Measurements from ENCODE around the gene ALPL. TPM values are rescaled to one million over a fixed set of nuclear protein-coding genes. Genes with fewer than 3 reads are reported as not detected.

ALPL gene
- total and polyA plus RNA-seq, 9 donors, result 1.2 to 4.7 (median 3.4) TPM

DNA sequence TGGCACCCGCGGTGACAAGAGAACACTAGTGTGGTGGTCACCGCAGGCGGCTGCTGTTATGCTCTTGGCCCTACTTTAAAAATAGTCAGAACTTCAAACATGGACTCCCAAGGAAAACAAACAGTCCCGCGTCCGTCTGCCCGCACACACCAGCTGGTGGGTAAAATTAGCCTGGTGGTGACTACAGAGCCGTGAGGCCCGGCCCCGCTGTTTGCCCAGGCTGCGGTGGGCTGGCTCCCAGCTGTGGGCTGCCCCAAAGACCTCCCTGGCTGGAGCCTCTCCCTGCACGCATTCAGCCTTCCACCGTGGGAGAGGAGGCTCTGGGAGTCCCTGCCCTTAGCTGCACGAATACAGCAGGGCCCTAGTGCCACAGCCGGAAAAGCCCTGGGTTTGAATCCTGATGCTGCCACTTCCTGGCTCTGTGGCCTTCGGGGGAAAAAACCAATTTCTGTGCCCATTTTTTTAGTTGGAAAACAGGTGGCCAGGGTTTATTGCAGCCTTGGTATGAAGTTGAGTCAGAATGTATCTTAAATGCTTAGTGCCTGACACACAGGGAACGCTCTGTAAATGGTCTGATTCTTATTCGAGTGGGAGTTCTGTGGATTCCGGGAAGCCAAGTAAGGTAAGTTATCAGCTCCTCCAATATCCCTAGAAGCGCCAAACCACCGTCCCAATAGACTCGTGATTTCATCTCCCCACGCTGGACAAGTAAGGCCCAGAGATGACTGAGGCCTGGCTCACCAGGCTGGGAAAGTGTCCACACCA, 58.2 kb downstream of the ALPL start:
- H3K36me3 ChIP-seq (ENCODE audit: control insufficient read depth, insufficient read depth, low read length), result no peaks in the 10 kb centered on the region
- H3K4me1 ChIP-seq (ENCODE audit: control insufficient read depth, insufficient read depth, low read length), result peaks cover 28% of the 10 kb centered on the region
- H3K27me3 ChIP-seq (ENCODE audit: control insufficient read depth, insufficient read depth, low read length), result no peaks in the 10 kb centered on the region
- no peak overlapping the region for H3K4me3 ChIP-seq (ENCODE audit: low read length)
- WGBS (ENCODE audit: insufficient coverage), result 60% methylated on average over 12 of the region's 24 CpGs
- peak; percentile 22 for DNase-seq
- peak overlapping the region; percentile 29 for H3K27ac ChIP-seq (ENCODE audit: low read length)
- no peaks in the 10 kb centered on the region for H3K9me3 ChIP-seq (replicated peaks; ENCODE audit: control insufficient read depth, low read depth, low read length)

DNA sequence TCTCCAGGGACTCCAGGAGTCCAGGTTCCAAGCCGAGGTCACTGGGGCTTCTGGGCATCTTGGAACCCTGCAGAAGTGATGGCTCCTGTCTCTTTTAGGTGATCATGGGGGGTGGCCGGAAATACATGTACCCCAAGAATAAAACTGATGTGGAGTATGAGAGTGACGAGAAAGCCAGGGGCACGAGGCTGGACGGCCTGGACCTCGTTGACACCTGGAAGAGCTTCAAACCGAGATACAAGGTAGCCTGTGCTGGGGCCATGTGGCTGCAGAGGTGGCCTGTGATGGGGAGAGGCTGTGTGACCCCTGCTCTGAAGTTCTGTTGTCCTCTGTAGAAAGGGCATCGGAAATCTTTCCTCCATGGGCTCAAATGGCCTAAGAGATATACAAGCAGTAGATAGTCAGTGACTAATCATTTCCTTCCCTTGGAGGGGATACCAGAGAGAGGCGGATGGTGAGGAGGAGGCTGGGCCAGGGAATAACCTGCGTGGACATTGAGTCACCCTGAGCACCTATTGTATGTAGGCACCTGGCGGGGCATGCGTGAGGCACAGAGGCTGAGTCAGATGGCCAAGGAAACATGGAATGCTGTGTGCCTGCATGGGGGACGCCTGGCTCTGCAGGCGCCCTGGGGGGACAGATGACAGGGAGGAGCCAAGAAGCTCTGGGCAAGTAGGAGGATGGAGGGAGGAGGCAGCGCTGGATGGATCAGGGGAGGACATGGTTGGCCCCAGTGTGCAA, 59.0 kb downstream of the ALPL start:
- WGBS (ENCODE audit: insufficient coverage), result 78% methylated on average over 13 of the region's 15 CpGs
- H3K27ac ChIP-seq (ENCODE audit: low read length), result no peak overlapping the region
- H3K4me1 ChIP-seq (ENCODE audit: control insufficient read depth, insufficient read depth, low read length), result peaks cover 28% of the 10 kb centered on the region
- H3K27me3 ChIP-seq (ENCODE audit: control insufficient read depth, insufficient read depth, low read length), result no peaks in the 10 kb centered on the region
- H3K36me3 ChIP-seq (ENCODE audit: control insufficient read depth, insufficient read depth, low read length), result no peaks in the 10 kb centered on the region
- no peak overlapping the region for H3K4me3 ChIP-seq (ENCODE audit: low read length)
- no peak for DNase-seq
- H3K9me3 ChIP-seq (replicated peaks; ENCODE audit: control insufficient read depth, low read depth, low read length), result no peaks in the 10 kb centered on the region

DNA sequence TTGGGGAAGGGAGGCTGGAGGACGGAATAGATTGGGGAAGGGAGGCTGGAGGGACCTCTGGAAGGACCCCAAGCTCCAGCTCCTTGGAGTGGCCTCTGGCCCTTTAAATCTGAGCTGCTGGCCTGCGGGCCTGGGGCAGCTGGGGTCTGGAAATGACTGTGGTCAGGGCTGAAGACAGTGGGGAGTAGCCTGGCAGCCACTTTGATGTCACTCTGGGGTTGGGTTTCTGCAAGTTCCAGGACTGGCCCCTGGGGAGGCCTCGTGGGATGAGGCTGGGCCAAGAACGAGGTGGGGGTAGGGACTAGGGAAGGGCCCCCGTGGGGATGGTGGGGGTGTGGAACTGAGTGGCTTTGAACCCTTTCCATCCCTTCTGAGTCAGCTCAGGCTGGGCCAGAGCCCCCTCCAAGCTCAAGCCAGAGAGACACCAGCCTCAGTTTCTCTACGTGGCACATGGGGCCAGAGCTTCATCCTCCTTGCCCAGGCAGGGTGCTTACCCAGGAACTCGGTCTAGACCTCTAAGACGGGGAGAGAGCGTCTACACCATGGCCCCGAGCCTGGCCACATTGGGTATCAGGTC, 59.7 kb downstream of the ALPL start:
- Histone ChIP-seq H3K27ac (ENCODE audit: low read length) (no peak overlapping the region), H3K4me3 (ENCODE audit: low read length) (no peak overlapping the region), H3K4me1 (ENCODE audit: control insufficient read depth, insufficient read depth, low read length) (peaks cover 29% of the 10 kb centered on the region), H3K27me3 (ENCODE audit: control insufficient read depth, insufficient read depth, low read length) (no peaks in the 10 kb centered on the region), H3K36me3 (ENCODE audit: control insufficient read depth, insufficient read depth, low read length) (no peaks in the 10 kb centered on the region), H3K9me3 (replicated peaks; ENCODE audit: control insufficient read depth, low read depth, low read length) (no peaks in the 10 kb centered on the region)
- 72% methylated on average over 8 of the region's 10 CpGs for WGBS (ENCODE audit: insufficient coverage)
- no peak for DNase-seq

DNA sequence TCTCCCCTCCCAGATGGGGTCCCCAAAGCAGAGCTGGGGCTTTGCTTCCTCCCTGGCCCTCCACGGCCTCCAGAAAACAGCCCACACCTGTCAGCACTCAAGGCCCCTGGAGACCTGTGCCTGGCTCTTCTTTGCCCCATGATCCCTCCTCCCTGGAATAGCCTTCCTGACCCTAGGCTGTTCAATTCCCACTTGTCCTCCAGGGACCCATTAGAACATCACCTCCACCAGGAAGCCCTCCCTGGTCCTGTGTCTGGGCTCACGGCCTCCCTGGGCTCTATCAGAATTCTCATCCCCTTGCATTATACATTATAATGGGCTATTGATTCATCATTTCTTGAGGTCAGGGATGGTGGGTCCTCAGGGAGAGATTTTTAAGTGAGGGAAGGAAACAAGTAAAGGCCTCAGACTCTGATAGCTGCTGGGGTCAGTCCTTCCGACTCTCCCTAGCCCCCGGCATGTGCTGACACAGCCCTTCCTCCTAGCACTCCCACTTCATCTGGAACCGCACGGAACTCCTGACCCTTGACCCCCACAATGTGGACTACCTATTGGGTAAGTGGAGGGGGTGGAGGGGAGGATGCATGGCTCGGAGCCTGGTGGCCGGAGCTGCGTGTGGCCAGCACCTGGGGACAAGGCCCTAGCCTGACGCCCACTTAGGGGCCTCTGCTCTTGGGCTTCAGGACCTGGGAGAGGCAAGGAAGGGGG, 60.8 kb downstream of the ALPL start:
- Histone ChIP-seq H3K4me3 (ENCODE audit: low read length) (no peak overlapping the region), H3K27ac (ENCODE audit: low read length) (no peak overlapping the region), H3K4me1 (ENCODE audit: control insufficient read depth, insufficient read depth, low read length) (peaks cover 39% of the 10 kb centered on the region), H3K9me3 (replicated peaks; ENCODE audit: control insufficient read depth, low read depth, low read length) (no peaks in the 10 kb centered on the region), H3K36me3 (ENCODE audit: control insufficient read depth, insufficient read depth, low read length) (no peaks in the 10 kb centered on the region), H3K27me3 (ENCODE audit: control insufficient read depth, insufficient read depth, low read length) (peaks cover 1% of the 10 kb centered on the region)
- no peak for DNase-seq
- WGBS (ENCODE audit: insufficient coverage), result 78% methylated on average over 2 of the region's 10 CpGs

DNA sequence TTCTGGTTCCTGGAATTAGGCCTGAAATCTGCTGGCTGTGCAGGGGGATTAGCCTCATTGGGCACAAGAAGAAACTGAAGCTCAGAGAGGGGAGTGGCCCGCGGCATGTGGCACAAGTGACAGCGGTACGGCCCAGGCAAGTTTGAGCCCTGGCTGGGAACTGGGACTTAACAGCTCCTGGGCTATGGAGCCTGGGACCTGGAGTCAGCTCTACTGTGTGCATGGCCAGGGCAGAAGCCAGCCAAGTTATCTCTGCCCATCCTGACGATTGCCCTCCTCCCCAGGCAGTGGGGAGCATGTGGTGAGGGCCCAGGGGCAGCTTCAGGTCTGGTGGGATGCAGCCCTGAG, 61.3 kb downstream of the ALPL start:
- 74% methylated on average over 5 of the region's 5 CpGs for WGBS (ENCODE audit: insufficient coverage)
- Histone ChIP-seq H3K4me3 (ENCODE audit: low read length) (no peak overlapping the region), H3K4me1 (ENCODE audit: control insufficient read depth, insufficient read depth, low read length) (peaks cover 38% of the 10 kb centered on the region), H3K36me3 (ENCODE audit: control insufficient read depth, insufficient read depth, low read length) (no peaks in the 10 kb centered on the region), H3K27ac (ENCODE audit: low read length) (no peak overlapping the region), H3K27me3 (ENCODE audit: control insufficient read depth, insufficient read depth, low read length) (peaks cover 3% of the 10 kb centered on the region), H3K9me3 (replicated peaks; ENCODE audit: control insufficient read depth, low read depth, low read length) (no peaks in the 10 kb centered on the region)
- DNase-seq, result no peak

DNA sequence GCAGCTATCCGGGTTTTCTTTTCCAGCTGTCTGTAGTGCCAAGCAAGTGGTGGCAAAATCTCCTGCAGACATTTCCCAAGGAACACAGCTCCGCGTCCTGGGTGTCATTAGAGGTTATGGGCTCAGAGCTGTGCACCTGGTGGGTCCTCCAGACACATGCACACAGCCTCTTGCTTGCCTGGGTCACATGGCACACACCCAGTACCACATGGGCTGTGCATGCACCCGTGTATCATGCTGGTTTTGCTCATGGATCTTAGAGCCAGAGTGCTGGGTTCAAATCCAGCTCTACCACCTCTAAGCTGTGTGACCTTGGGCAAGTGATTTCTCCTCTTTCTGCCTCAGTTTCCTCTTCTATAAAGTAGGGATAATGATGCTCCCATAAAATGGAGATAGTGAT, 61.7 kb downstream of the ALPL start:
- Histone ChIP-seq H3K4me3 (ENCODE audit: low read length) (no peak overlapping the region), H3K27ac (ENCODE audit: low read length) (no peak overlapping the region), H3K36me3 (ENCODE audit: control insufficient read depth, insufficient read depth, low read length) (no peaks in the 10 kb centered on the region), H3K4me1 (ENCODE audit: control insufficient read depth, insufficient read depth, low read length) (peaks cover 38% of the 10 kb centered on the region), H3K9me3 (replicated peaks; ENCODE audit: control insufficient read depth, low read depth, low read length) (no peaks in the 10 kb centered on the region), H3K27me3 (ENCODE audit: control insufficient read depth, insufficient read depth, low read length) (peaks cover 3% of the 10 kb centered on the region)
- WGBS (ENCODE audit: insufficient coverage), result 92% methylated on average over 4 of the region's 4 CpGs
- no peak for DNase-seq

DNA sequence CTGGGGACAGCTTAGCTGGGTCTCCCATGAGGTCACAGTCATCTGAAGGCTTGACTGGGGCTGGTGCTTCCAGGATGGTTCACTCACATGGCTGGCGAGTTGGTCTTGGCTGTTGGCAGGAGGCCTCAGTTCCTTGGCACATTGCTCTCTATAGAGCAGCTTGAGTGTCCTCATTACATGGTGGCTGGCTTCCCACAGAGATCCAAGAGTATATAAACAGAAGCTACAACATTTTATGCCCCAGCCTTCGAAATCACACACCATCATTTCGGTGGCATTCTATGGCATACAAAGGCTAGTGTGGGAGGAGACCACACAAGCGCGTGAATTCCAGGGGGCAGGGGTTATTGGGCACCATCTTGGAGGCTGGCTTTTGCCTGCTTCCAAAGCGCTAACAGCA, 63.0 kb downstream of the ALPL start:
- 85% methylated on average over 4 of the region's 6 CpGs for WGBS (ENCODE audit: insufficient coverage)
- H3K4me3 ChIP-seq (ENCODE audit: low read length), result no peak overlapping the region
- peaks cover 33% of the 10 kb centered on the region for H3K4me1 ChIP-seq (ENCODE audit: control insufficient read depth, insufficient read depth, low read length)
- H3K9me3 ChIP-seq (replicated peaks; ENCODE audit: control insufficient read depth, low read depth, low read length), result no peaks in the 10 kb centered on the region
- H3K27ac ChIP-seq (ENCODE audit: low read length), result no peak overlapping the region
- H3K36me3 ChIP-seq (ENCODE audit: control insufficient read depth, insufficient read depth, low read length), result no peaks in the 10 kb centered on the region
- peaks cover 3% of the 10 kb centered on the region for H3K27me3 ChIP-seq (ENCODE audit: control insufficient read depth, insufficient read depth, low read length)
- no peak for DNase-seq

DNA sequence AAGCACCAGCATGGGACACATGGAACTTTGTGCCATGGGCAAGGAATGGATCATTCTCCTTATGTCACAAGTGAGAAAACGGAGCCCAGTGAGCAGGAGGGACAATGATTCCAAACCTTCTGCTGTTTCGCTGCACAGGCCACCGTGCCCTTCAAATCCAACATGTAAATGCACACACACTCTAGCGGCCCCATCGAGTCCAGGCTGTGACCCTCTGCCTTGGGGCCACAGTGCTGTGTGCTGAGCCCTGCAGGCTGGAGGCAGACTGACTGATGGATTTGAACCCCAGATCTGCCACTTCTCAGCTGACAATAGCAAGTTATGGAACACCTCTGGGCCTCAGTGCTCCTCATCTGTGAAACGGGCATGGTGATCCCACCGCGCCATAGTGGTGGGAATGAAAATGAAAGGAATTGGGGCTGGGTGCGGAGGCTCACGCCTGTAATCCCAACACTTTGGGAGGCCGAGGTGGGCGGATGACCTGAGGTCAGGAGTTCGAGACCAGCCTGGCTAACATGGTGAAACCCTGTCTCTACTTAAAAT, 63.6 kb downstream of the ALPL start:
- DNase-seq, result no peak
- Histone ChIP-seq H3K27ac (ENCODE audit: low read length) (no peak overlapping the region), H3K9me3 (replicated peaks; ENCODE audit: control insufficient read depth, low read depth, low read length) (no peaks in the 10 kb centered on the region), H3K4me3 (ENCODE audit: low read length) (no peak overlapping the region), H3K36me3 (ENCODE audit: control insufficient read depth, insufficient read depth, low read length) (no peaks in the 10 kb centered on the region), H3K27me3 (ENCODE audit: control insufficient read depth, insufficient read depth, low read length) (peaks cover 3% of the 10 kb centered on the region), H3K4me1 (ENCODE audit: control insufficient read depth, insufficient read depth, low read length) (peaks cover 27% of the 10 kb centered on the region)
- 91% methylated on average over 7 of the region's 13 CpGs for WGBS (ENCODE audit: insufficient coverage)

DNA sequence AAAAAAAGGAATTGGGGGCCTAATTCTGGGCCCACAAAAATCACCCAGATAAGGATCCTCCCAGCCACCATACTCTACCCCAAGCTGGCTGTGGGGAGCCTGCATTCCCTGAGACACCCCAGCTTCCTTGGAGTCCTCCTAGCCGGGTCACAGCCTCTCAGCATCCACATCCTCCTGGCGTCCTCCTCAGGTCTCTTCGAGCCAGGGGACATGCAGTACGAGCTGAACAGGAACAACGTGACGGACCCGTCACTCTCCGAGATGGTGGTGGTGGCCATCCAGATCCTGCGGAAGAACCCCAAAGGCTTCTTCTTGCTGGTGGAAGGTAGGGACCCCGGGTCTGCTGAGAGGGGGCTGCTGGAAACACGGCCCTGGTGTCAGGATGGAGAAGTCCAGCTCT, 64.3 kb downstream of the ALPL start:
- H3K27ac ChIP-seq (ENCODE audit: low read length), result no peak overlapping the region
- WGBS (ENCODE audit: insufficient coverage), result 60% methylated on average over 11 of the region's 11 CpGs
- no peak overlapping the region for H3K4me3 ChIP-seq (ENCODE audit: low read length)
- no peak for DNase-seq
- peaks cover 22% of the 10 kb centered on the region for H3K4me1 ChIP-seq (ENCODE audit: control insufficient read depth, insufficient read depth, low read length)
- no peaks in the 10 kb centered on the region for H3K9me3 ChIP-seq (replicated peaks; ENCODE audit: control insufficient read depth, low read depth, low read length)
- H3K27me3 ChIP-seq (ENCODE audit: control insufficient read depth, insufficient read depth, low read length), result peaks cover 5% of the 10 kb centered on the region
- no peaks in the 10 kb centered on the region for H3K36me3 ChIP-seq (ENCODE audit: control insufficient read depth, insufficient read depth, low read length)
